Stimulated activated naive CD8-positive, alpha-beta T cell treated with anti-CD3 and anti-CD28 coated beads, Interleukin-15, Interleukin-2, amounts not matched to agents 100 U/mL and 50 U/mL, for 24 hours (primary cell): ENCODE data around the gene LYZL4.

Source experiments
- ATAC-seq: fragments of 150-1000 bp; cut with Tn5 transposase; one replicate; pipeline ENCODE4 v1.10.0; 2021
- DNase-seq: peaks from one replicate; pipeline ENCODE4 v3.0.0; 2021

Gene LYZL4

DNA sequence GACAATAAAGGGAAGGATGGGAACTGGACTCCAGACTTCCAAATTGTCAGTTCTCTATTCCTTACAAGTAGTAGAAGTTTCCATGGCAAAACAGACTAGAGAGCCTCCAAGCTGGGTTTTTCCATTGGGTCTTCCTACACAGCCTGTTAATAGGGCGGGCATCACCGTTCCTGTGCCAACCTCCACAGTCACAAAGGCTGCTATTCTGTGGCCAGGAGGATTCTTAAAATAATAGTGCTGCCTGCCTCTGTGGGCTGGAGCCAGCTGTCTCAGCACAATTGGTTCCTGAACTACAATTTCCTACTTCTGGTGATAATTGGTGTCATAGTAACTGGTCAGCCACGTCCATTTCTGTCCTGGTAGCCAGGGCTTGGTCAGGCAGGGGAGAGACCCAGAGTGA, 38.6 kb downstream of the LYZL4 start:
- ATAC-seq: no peak
- no peak for DNase-seq

DNA sequence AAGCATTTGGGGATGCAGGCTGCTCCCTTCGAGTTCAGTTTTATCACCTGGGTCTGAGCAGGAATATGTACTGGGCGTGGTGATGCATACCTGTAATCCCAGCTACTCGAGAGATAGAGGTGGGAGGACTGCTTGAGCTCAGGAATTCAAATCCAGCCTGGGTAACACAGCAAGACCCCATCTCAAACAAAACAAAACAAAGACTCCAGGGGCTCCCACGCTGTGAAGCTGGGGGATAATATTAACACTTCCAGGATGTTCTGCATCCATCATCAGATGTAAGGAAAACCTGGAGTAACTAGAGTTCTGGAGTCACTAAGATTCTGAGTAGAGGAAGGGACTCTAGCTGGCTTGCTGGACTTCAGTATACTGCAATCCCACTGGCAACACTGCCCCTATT, 40.6 kb downstream of the LYZL4 start:
- ATAC-seq: no peak
- no peak for DNase-seq

DNA sequence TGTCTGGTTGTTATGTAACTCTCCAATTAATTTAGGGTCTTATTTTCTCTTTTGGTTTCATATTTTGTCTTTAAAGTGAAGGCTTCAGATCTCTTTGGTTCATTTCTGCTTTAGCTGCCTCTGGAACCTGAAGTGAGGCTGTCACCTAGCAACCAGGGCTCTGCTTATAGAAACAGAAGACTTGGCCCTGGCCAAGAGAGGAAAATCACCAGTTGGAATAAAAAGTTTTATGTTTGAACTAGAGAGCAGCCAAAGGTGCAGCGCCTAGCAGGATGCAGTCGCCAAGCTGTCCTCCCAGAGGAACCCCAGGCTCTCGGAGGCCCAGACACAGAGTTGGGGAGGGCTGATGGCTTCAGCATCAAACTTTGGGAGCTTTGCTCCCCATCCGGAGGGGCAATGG, 41.1 kb downstream of the LYZL4 start:
- no peak for DNase-seq
- no peak for ATAC-seq

DNA sequence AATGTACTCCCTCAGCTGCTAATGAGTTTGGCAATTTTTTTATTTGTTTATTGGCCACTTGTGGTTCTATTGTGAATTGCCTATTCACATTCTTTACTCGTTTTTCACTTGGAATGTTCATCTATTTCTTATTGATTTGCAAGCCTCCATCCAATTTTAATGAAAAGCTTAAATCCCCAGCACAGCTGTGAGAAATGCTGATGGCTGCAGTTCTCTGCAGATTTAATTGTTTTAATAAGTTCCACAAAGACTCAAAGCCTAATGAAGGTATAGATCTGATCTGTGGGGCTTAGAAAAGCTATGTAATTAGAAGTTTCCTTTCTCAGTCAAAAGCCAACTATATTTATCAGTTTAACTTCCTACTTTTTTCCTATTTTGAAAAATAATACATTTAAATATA, 41.5 kb downstream of the LYZL4 start:
- DNase-seq: no peak
- no peak for ATAC-seq

DNA sequence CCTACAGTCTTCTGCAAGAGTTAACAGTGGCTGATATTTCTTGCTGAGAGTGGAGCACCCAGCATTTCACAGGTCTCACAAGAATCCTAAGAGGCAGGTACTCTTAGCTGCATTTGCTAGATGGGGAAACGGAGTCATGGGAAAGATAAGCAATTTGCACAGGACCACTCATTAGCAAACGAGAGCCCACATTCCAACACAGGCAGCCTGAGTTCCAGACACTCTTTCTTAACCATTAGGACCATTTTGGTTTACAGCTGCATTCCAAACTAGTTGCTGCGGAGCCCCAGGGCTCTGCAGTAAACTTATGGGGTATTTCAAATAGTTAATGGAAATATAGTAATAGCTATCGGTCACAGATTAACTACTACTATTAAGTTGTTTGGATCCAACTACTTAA, 42.5 kb downstream of the LYZL4 start:
- no peak for DNase-seq
- ATAC-seq: no peak

DNA sequence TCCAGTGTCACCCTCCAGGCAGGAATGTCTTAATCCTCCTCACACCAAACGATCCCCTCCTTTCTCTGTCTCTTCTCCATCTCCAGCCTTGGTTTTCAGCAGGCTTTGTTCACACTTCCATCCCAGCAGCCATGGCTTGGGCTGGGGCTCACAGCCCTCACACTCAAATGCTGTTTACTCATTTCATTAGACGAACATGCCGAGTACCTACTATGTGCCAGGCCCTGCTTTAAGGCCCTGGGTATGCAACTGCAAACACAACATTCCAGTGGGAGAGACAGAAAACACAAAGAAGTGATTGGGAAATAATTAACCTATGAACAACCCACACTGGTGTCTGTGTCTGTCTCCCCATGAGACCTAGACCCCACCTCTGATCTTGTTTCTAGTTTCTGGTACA, 43.9 kb downstream of the LYZL4 start:
- DNase-seq (no peak), ATAC-seq (no peak)

DNA sequence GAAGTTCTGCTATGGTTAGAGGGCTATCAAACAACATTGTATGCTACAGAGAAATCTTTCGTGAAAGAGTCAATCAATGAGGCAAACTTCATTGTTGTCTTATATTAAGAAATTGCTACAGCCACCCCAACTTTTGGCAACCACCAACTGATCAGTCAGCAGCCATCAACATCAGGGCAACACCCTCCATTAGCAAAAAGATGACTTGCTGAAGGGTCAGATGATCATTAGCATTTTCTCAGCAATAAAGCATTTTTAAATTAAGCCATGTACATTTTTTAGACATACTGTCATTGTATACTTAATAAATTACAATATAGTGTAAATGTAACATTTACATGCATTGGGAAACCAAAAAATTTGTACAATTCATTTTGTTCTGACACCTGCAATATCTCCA, 53.1 kb downstream of the LYZL4 start:
- ATAC-seq (no peak), DNase-seq (no peak)

DNA sequence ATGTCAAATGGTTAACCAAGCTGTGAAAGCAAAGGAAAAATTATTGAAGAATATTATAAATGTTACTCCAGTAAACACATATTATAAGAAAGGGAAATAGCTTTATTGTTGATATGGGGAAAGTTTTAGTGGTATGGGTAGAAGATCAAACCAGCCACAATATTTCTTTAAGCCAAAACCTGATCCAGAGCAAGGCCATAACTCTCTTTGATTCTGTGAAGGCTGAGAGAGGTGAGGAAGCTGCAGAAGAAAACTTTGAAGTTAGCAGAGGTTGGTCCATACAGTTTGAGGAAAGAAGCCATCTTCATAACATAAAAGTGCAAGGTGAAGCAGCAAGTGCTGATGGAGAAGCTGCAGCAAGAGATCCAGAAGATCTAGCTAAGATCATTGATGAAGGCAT, 54.8 kb downstream of the LYZL4 start:
- DNase-seq: no peak
- ATAC-seq: no peak

DNA sequence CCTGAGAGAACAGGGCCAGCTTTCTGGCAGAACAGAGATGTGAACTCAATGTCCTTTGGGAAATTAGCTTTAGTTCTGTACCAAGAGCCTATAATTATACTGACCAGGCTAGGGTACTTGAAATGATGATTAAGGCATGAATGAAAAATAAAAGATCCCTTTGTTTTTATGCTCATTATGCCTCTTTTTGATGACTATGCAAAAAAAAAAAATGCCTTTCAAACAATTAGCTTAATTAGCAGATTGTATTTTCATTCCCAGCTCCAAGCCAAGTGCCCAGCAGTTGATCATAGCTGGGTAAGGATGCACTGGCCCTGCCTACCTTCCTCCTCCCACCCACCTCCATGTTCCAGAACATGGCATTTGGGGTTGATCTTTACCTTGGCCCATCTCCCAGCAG, 56.8 kb downstream of the LYZL4 start:
- DNase-seq (no peak), ATAC-seq (no peak)

DNA sequence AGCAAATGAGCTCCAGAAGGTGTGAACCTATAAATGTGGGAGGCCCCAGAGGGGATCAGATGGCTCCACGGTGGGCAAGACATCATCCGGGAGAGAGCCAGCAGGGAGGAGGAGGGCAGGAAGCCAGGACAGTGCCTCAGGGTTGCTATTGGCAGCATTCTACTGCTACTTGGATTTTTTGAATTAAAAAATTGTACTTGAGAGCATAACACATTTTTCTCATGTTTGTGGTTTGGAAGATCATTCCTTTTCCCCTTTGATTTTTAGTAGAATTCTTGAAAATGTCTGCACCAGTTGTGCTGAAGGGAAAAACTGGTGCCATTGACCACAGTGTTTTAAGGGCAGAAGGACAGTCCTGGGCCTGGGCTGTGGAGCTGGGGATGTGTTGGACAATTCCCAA, 59.2 kb downstream of the LYZL4 start:
- ATAC-seq (no peak), DNase-seq (no peak)

DNA sequence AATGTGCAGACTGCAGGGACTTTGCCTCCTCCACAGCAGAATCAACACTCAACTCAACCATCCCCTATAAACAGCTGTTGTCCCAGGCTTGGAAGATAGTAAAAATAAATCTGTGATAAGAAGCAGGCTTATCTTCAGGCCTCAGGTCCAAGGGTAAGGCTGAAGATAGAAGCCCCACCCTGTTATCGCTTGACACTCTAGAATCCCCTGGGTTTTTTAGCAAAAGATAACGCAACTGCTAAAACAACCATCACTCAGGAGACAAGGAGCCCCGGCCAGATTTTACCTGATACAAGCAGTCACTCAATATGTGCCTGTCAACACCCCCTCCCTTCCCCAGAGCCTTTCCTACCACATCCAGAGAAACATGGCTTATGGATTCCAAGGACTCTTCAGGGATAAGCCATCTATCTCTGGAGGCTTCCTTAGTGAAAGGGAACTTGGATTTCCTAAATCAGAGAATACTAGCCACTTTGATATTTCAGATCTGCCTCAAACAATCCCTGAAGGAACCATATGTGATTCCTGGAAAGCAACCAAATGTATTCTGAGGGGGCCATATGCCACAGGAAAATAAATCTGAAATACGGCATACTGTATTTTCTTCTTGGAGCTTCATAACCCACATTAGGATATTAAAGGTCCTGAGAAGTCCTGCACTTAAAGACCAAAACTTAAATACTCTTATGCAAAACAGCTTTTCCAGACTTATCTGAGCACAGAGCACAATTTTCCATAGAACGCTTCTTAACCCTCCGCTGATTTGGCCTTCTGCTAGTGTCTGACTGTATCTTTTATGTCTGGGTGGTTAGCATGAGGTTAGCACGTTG, 60.4 kb downstream of the LYZL4 start:
- no peak for ATAC-seq
- DNase-seq: no peak

DNA sequence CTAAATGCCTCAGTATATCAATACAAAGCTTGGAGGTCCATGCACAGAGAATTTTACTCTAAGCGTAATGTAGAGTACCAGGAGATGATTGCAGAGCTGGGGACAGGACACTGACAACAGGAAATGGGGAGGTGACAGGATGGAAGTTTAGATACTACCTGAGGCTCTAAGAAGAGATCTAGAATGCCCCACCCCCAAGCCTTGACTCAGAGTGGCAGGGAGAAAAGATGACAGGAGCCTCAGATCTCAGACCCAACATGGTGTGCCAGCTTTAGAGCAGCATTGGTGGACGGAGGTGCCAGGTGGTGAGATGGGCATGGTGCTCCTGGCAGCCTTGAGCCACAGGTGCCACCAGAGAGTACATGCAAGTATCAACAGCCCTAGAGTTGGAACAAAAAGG, 62.5 kb downstream of the LYZL4 start:
- no peak for ATAC-seq
- DNase-seq: peak; percentile 10
